G401.6 (cell line): ENCODE measurements around the gene ACSL4.
"Not testable (repeated sequence)": the region's sequence is repeated elsewhere in the genome, so short reads cannot be mapped to it uniquely, and the experiment has no call there.

Source experiments
- FAIRE-seq: peaks from 2 replicates; lab custom pipeline; 2012; peaks lifted over from hg19 to GRCh38; lab: Jason Lieb, UNC

The ACSL4 gene

GRCh38 chrX:109732807-109733612 is at the start of gene ACSL4:
Gene ACSL4, minus strand, starts transcription at chrX:109733257. Its CDS starts 49,894 bp downstream, at chrX:109683363.
- FAIRE-seq = no peak

GRCh38 chrX:109777749-109778148 is 44.7 kb upstream of the ACSL4 start:
- FAIRE-seq = no peak

- FAIRE-seq = no peak
These were observed 43.9 kb upstream of the ACSL4 start for GRCh38 chrX:109776986-109777385.

- FAIRE-seq = no peak
These were observed 43.4 kb upstream of the ACSL4 start for GRCh38 chrX:109776432-109776831.

- no peak for FAIRE-seq
These were observed 42.3 kb upstream of the ACSL4 start for GRCh38 chrX:109775386-109775785.

GRCh38 chrX:109774706-109775105 is 41.6 kb upstream of the ACSL4 start:
- no peak for FAIRE-seq

GRCh38 chrX:109774136-109774535 is 41.1 kb upstream of the ACSL4 start:
- FAIRE-seq = no peak

GRCh38 chrX:109773374-109773773 is 40.3 kb upstream of the ACSL4 start:
- no peak for FAIRE-seq

GRCh38 chrX:109770780-109771179 is 37.7 kb upstream of the ACSL4 start:
- no peak for FAIRE-seq

- FAIRE-seq = no peak
These were observed 27.8 kb upstream of the ACSL4 start for GRCh38 chrX:109760922-109761250.

GRCh38 chrX:109760209-109760921 is 27.3 kb upstream of the ACSL4 start:
- FAIRE-seq = no peak

GRCh38 chrX:109753256-109753655 is 20.2 kb upstream of the ACSL4 start:
- no peak for FAIRE-seq

- no peak for FAIRE-seq
These were observed 18.6 kb upstream of the ACSL4 start for GRCh38 chrX:109751698-109752097.

- no peak for FAIRE-seq
These were observed 16.1 kb upstream of the ACSL4 start for GRCh38 chrX:109749207-109749606.

- no peak for FAIRE-seq
These were observed 14.6 kb upstream of the ACSL4 start for GRCh38 chrX:109747681-109748080.

- FAIRE-seq = no peak
These were observed 9.7 kb upstream of the ACSL4 start for GRCh38 chrX:109742722-109743121.

GRCh38 chrX:109740896-109741295 is 7.8 kb upstream of the ACSL4 start:
- not testable (repeated sequence) for FAIRE-seq

- FAIRE-seq = no peak
These were observed 7.4 kb upstream of the ACSL4 start for GRCh38 chrX:109740433-109740809.

GRCh38 chrX:109739625-109740432 is 6.8 kb upstream of the ACSL4 start:
- FAIRE-seq = no peak

GRCh38 chrX:109735202-109735744 is 2.2 kb upstream of the ACSL4 start:
- FAIRE-seq = no peak

- no peak for FAIRE-seq
These were observed 591 bp upstream of the ACSL4 start for GRCh38 chrX:109733613-109734083.

GRCh38 chrX:109732017-109732801 is 848 bp downstream of the ACSL4 start:
- no peak for FAIRE-seq
